Nucleus accumbens (tissue), 56 donors: ENCODE data around the gene CCDC8.
A peak's percentile ranks its signal among the peaks of the same experiment; 100 is the strongest.
"Not testable (repeated sequence)": the region's sequence is repeated elsewhere in the genome, so short reads cannot be mapped to it uniquely, and the experiment has no call there.

Experiments used
- DNase-seq, 56 donors: peaks; one replicate each; lab custom pipeline; 2025; lab: John Stamatoyannopoulos, UW

The CCDC8 gene

GRCh38 chr19:46386151-46386550 is 27.2 kb downstream of the CCDC8 start:
- DNase-seq = no peak

DNA sequence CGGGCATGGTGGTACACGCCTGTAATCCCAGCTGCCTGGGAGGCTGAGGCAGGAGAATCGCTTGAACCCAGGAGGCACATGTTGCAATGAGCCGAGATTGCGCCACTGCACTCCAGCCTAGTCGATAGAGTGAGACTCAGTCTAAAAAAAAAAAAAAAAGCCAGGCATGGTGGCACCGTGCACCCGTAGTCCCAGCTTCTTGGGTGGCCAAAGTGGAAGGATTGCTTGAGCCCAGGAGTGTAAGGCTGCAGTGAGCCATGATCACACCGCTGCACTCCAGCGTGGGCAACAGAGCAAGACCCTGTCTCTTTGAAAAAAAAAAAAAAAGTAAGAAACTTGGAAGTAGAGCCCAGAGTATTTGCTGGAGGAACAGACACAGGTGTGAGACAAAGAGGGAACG is 27.7 kb downstream of the CCDC8 start:
- DNase-seq = no peak

DNA sequence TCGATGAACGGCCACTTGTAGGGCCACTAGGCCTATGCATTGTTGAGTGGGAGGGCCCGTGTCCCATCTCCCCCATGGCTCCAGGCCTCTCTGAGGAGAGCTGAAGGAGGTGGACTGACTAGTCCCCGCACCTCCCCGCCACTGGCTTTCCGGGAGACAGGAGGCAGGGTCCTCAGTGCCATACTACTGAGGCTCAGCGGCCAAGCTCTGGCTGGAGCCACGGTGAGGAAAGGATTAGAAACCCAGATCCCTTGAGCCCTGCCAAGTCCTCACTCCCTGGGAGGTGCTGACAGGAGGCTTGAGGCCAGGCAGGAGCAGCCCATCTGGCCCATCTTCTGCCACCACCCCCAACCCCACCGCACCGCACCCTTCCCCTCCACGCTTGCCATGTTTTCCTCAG is 29.0 kb downstream of the CCDC8 start:
- DNase-seq = no peak

- DNase-seq = no peak
Measured at GRCh38 chr19:46383846-46384245, 29.5 kb downstream of the CCDC8 start.

DNA sequence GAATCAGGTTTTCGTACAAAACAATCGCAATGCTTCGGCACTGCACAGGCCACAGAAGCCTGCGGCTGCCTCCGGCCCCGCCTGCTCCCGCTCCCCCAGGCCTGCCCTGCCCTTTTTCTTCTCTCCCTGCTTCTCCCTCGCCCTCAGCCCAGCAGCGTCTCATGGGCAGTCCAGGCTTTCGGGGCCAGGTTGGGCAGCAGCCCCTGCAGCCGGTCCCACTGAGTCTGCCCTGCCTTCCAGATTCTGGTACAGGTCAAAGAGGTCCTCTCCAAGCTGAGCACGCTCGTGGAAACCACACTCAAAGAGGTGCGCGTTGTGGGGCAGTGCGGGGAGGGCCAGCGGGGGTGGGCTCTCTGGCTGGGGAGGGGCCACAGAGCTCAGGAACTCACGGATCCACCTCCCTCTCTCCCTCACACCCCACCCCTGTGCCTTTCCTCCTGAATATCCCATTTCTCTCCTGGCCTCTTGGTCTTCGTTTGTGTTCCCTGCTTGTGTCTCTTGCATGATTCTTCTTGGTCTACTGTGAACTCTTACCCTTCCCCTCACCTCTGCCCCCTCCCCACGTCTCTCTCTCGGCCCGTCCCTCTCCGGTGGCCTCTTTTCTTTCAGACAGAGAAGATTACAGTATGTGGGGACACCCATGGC is 30.1 kb downstream of the CCDC8 start:
- DNase-seq = no peak

DNA sequence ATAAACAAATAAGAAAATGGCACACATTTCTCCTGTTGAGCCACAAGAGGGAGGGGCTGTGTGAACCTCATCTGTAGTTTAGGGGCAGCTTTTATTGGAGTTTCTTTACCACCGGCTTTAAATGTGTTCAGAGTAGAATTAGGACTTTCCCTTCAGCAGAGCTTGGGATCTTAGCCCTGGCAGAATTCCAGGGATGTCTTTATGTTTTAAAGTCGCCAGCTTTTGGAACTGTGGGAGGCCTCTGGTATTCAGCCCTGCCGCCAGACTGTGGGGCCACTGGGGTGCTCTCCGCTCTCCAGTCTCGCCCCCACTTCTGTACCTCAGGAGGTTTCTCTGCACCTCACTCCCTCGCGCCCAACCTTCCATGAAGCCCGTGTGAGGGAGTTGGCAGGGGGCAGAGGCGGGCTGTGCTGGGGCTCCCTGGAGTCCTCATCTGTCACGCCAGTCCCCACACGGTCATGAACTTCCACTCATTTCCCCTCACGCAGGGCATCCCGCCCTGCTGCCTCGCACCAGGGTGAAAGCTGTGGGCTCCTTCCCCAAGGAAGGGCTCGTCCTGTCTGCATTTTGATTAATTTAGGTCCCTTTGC is 31.5 kb downstream of the CCDC8 start:
- no peak for DNase-seq

DNA sequence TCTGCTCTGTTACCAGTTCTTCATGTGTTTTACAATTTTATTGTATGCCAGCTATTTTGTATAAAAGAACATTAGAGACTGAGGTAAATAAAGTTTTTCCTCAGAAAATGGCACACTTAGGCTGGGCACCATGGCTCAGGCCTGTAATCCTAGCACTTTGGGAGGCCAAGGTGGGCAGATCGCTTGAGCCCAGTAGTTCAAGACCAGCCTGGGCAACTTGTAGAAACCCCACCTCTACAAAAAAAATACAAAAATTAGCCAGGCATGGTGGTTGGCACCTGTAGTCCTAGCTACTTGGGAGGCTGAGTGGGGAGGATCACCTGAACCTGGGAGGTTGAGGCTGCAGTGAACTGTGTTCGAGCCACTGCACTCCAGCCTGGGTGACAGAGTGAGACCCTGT is 32.0 kb downstream of the CCDC8 start:
- DNase-seq = no peak

DNA sequence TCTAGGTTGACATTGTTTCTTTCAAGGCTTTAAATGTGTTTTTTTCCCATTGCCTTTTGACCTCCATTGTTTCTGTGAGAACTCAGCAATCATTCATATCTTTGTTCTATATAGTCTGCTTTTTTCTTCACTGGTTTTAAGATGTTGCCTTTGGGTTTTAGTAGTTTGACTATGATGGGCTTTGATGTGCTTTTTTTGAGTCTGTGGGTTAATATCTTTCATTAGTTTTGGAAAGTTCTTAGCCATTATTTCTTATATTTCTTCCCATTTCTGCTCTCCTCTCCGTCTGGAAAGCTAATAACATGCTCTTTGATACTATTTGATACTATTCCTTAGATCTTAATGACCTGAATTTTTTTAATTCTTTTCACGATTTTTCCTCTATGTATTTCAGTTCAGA is 32.7 kb downstream of the CCDC8 start:
- DNase-seq = no peak

DNA sequence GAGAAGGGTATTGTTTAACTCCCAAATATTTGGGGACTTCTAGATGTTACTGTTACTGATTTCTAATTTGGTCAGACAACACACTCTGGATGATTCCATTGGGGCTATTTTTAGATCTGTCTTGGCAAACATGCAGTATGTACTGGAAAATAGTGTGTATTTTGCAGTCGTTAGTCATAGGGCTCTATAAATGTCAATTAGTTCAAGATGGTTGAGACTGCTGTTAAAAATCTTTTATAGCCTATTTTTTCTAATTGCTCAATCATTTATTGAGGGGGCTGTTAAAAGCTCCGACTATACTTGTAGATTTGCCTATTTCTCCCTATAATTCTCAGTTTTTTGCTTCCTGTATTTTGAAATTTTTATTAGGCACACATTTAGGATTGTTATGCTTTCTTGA is 35.1 kb downstream of the CCDC8 start:
- DNase-seq = no peak

GRCh38 chr19:46376241-46377153 is 36.9 kb downstream of the CCDC8 start:
- DNase-seq = no peak

DNA sequence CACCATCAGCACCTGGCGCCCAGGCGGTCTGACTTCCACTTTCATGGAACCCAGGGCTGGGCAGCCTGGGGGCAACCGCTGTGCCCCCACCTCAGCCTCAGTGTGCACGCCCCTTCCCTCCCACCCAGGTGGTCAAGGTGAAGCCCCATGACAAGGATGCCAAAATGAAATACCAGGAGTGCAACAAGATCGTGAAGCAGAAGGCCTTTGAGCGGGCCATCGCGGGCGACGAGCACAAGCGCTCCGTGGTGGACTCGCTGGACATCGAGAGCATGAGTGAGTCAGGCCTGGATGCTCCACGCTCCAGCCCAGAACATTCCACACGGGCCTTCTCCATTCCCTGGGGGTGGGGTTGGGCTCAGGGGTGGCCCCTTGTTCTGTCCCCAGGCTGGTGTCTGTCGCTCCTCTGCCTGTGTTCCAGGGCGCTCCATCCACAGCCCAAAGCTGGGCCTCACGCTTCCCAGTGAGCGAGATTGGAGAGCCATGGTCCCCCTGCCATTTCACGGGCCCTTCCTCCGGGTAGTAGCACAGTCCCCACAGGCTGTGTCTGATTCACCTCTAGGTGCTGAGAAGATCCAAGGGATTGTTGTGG is 37.8 kb downstream of the CCDC8 start:
- not testable (repeated sequence) for DNase-seq

- DNase-seq = no peak
Measured at GRCh38 chr19:46374536-46375475, 38.6 kb downstream of the CCDC8 start.

GRCh38 chr19:46373491-46374359 is 39.6 kb downstream of the CCDC8 start:
- peak in 19 of 56 donors; percentile 5 to 60 (median 28) for DNase-seq

GRCh38 chr19:46372901-46373490 is 40.4 kb downstream of the CCDC8 start:
- peak in 2 of 56 donors; percentile 10 to 16 for DNase-seq

DNA sequence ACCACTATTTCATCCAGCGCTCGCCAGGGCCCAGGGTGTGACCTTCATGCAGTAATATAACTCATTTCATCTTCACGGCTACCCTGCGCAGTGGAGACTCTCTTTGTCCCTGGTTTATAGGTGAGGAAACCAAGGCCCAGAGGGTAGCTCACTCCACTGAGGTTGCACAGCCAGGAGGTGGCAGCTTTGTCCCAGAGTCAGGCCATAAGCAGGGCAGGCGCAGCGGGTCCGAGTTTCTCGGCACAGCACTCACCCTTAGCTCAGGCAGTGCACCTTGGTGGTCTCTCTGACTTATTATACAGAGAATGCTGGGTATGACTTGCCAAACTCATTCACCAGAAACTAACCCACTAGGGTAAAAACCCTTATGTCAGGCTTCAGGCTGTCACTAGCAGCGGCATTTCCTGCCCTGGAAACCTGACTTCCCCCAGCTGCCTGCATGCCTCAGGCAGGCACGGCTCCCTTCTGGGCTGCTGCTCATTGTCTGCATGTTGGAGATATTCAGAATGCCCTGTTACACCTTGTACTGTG is 41.9 kb downstream of the CCDC8 start:
- DNase-seq = no peak

DNA sequence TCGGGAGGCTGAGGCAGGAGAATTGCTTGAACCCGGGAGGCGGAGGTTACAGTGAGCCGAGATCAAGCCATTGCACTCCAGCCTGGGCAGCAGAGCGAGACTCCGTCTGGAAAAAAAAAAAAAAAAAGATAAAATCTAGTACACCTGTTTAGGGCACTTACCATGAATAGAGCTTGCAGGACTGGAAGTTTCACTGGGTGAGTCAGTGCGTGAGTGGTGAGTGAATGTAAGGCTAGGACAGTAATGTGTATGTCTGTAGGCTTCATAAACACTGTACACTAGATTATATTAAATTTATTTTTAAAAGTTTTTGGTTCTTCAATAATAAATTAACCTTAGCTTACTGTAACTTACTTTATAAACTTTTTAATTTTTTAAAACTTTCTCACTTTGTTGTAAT is 43.5 kb downstream of the CCDC8 start:
- no peak for DNase-seq

GRCh38 chr19:46368116-46368515 is 45.2 kb downstream of the CCDC8 start:
- no peak for DNase-seq

DNA sequence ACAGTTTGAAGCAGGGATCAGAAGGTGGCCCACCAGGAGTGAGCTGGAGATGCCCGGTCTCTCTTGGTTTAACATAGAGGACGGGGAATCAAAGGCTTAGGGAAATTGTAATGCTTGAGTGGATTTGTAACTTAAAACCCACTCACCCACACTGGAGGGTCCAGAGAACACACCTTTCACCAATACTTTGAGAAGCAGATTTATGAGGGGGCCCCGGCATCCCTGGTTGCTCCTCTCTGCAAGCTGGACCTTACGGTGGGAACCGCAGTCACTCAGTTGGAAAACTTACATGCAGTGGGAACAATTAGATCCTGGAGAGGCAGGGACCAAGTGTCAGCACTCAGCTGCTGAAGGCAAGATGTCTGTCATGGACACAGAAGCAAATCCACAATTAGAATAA is 45.9 kb downstream of the CCDC8 start:
- no peak for DNase-seq
